Panc1 (cell line): ENCODE measurements around the gene CCDC8. TPM values are rescaled to one million over a fixed set of nuclear protein-coding genes. Genes with fewer than 3 reads are reported as not detected.

Experiments used
- ATAC-seq: fragments of 200-7000 bp; cut with Tn5 transposase; 2 replicates; pipeline ENCODE4 v1.9.1; 2020; ENCODE audit warnings: mild to moderate bottlenecking, moderate library complexity
- BruUV-seq: library from RNA; stranded (reverse); fragments of 400-500 nt; replicated peaks from 2 replicates; lab custom pipeline; 2021; lab: Mats Ljungman, UMichigan
- CTCF ChIA-PET: fragments of 300-600 bp; sonication (Branson Sonifier 250); formaldehyde crosslinking; loops from one replicate; lab custom pipeline; 2022; ENCODE audit warnings: antibody characterized with exemption; lab: Charles Lee
- POLR2A ChIA-PET: fragments of 300-600 bp; sonication (Branson Sonifier 250); formaldehyde crosslinking; loops from one replicate; lab custom pipeline; 2022; ENCODE audit warnings: antibody characterized with exemption; lab: Charles Lee
- DNase-seq: peaks from one replicate; pipeline ENCODE4 v3.0.0-alpha.2; 2010; ENCODE audit warnings: low read depth, low spot score
- H3K27ac ChIP-seq: 2 replicates; pipeline ENCODE4 v1.5.1; 2011; ENCODE audit warnings: mild to moderate bottlenecking, low read length, inconsistent platforms
- H3K27me3 ChIP-seq: fragments of 200-500 bp; sonication (Bioruptor generic); 2 replicates; pipeline ENCODE4 v1.6.0; 2014; ENCODE audit warnings: low read length, inconsistent platforms; ENCODE audit not compliant: control insufficient read depth, insufficient read depth
- H3K36me3 ChIP-seq: fragments of 200-500 bp; sonication (Bioruptor generic); 2 replicates; pipeline ENCODE4 v1.5.1; 2014; ENCODE audit warnings: inconsistent platforms, mild to moderate bottlenecking, low read length, moderate library complexity; ENCODE audit not compliant: control insufficient read depth, insufficient read depth
- H3K4me1 ChIP-seq: 2 replicates; pipeline ENCODE4 v1.5.1; 2011; ENCODE audit warnings: inconsistent platforms, mild to moderate bottlenecking, low read length, moderate library complexity; ENCODE audit not compliant: control insufficient read depth, insufficient read depth
- H3K4me3 ChIP-seq, 2 experiments: 2 replicates each; pipeline ENCODE4 v1.5.1; 2011 to 2012; ENCODE audit warnings: low read depth in 2 of 2, low read length in 2 of 2, mild to moderate bottlenecking in 2 of 2, inconsistent platforms in 1 of 2, moderate library complexity in 1 of 2
- H3K9me3 ChIP-seq: fragments of 200-500 bp; sonication (Bioruptor generic); 2 replicates; pipeline ENCODE4 v1.5.1; 2014; ENCODE audit warnings: low read depth, mild to moderate bottlenecking, inconsistent platforms, low read length, moderate library complexity; ENCODE audit not compliant: control insufficient read depth, insufficient read depth
- POLR2AphosphoS5 ChIP-seq: IDR thresholded peaks from 2 replicates; pipeline ENCODE4 v1.6.1; 2012; ENCODE audit warnings: mild to moderate bottlenecking, low read depth, low read length, moderate library complexity
- SIN3A ChIP-seq: IDR thresholded peaks from 2 replicates; pipeline ENCODE4 v1.6.1; 2012; ENCODE audit warnings: low read depth, mild to moderate bottlenecking, low read length, moderate library complexity, borderline replicate concordance; ENCODE audit not compliant: insufficient read depth
- TCF7L2 ChIP-seq: IDR thresholded peaks from 2 replicates; pipeline ENCODE4 v1.6.1; 2011; ENCODE audit warnings: mild to moderate bottlenecking, low read depth, low read length, inconsistent platforms
- in situ Hi-C: cut with HindIII; loops from 2 replicates; pipeline ENCODE4 v1.10.0; 2016; ENCODE audit warnings: low sequenced_read_pairs, low pct_unique_long_range_greater_than_20kb
- intact Hi-C: fragments of 100-400 bp; cut with micrococcal nuclease; formaldehyde crosslinking; loops from one replicate; pipeline ENCODE4 v1.10.0; 2022; ENCODE audit not compliant: unreplicated experiment
- total RNA-seq: library from RNA; stranded (reverse); gene quantifications from one replicate; pipeline ENCODE4 v1.2.1, GENCODE V29; 2021; ENCODE audit not compliant: unreplicated experiment
- TF ChIP-seq, protein P1 (sequence below): fragments of 450-650 bp; IDR thresholded peaks from 2 replicates; pipeline ENCODE4 v1.5.1; 2017; ENCODE audit warnings: mild to moderate bottlenecking
- TF ChIP-seq, protein P2 (sequence below), 2 experiments: IDR thresholded peaks; 2 replicates each; pipeline ENCODE4 v1.6.1; 2011 to 2012; ENCODE audit warnings: low read depth in 2 of 2, control low read depth in 1 of 2, low read length in 1 of 2, mild to moderate bottlenecking in 1 of 2, moderate library complexity in 1 of 2; ENCODE audit not compliant: insufficient read depth in 1 of 2

The CCDC8 gene
- total RNA-seq, 1 experiment from 2014 or later = 5.4 TPM

DNA sequence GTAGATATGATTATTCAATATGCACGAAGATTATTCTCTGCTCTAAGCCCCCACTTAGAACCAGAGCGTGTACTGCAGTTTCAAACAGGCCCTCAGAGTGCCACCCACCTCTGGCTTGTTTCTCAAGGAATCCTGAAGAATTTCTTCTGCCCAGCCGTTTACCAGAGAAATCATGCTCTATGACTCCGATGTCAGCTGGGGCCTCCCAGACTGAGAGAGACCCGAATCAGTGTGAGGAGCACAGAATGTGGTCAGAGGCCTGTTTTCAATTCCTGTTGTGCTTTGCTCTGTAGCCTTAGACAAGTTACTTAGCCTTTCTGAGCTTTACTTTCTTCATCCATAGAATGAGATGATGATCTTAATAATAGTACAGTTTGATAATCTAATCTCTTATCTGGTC, 9.8 kb upstream of the CCDC8 start:
- in situ Hi-C loops = no loop called here
- ChIA-PET POLR2A (no interaction called here), CTCF (no interaction called here)
- TF ChIP-seq, protein P1, sequence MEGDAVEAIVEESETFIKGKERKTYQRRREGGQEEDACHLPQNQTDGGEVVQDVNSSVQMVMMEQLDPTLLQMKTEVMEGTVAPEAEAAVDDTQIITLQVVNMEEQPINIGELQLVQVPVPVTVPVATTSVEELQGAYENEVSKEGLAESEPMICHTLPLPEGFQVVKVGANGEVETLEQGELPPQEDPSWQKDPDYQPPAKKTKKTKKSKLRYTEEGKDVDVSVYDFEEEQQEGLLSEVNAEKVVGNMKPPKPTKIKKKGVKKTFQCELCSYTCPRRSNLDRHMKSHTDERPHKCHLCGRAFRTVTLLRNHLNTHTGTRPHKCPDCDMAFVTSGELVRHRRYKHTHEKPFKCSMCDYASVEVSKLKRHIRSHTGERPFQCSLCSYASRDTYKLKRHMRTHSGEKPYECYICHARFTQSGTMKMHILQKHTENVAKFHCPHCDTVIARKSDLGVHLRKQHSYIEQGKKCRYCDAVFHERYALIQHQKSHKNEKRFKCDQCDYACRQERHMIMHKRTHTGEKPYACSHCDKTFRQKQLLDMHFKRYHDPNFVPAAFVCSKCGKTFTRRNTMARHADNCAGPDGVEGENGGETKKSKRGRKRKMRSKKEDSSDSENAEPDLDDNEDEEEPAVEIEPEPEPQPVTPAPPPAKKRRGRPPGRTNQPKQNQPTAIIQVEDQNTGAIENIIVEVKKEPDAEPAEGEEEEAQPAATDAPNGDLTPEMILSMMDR = no peak
- no peak for TF ChIP-seq POLR2AphosphoS5
- no peak for TF ChIP-seq SIN3A
- TF ChIP-seq, protein P2, sequence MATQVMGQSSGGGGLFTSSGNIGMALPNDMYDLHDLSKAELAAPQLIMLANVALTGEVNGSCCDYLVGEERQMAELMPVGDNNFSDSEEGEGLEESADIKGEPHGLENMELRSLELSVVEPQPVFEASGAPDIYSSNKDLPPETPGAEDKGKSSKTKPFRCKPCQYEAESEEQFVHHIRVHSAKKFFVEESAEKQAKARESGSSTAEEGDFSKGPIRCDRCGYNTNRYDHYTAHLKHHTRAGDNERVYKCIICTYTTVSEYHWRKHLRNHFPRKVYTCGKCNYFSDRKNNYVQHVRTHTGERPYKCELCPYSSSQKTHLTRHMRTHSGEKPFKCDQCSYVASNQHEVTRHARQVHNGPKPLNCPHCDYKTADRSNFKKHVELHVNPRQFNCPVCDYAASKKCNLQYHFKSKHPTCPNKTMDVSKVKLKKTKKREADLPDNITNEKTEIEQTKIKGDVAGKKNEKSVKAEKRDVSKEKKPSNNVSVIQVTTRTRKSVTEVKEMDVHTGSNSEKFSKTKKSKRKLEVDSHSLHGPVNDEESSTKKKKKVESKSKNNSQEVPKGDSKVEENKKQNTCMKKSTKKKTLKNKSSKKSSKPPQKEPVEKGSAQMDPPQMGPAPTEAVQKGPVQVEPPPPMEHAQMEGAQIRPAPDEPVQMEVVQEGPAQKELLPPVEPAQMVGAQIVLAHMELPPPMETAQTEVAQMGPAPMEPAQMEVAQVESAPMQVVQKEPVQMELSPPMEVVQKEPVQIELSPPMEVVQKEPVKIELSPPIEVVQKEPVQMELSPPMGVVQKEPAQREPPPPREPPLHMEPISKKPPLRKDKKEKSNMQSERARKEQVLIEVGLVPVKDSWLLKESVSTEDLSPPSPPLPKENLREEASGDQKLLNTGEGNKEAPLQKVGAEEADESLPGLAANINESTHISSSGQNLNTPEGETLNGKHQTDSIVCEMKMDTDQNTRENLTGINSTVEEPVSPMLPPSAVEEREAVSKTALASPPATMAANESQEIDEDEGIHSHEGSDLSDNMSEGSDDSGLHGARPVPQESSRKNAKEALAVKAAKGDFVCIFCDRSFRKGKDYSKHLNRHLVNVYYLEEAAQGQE (IDR thresholded peaks at IDR 0.05; ENCODE audit: insufficient read depth in 1 of 2, low read depth in 2 of 2, low read length in 1 of 2) = no peak
- TF ChIP-seq TCF7L2 = no peak
- Histone ChIP-seq H3K4me1 (no peaks in the 10 kb centered on the region; the same call in 1 of the 2 replicates), H3K9me3 (no peaks in the 10 kb centered on the region), H3K36me3 (no peaks in the 10 kb centered on the region), H3K27me3 (no peaks in the 10 kb centered on the region), H3K27ac (no peak overlapping the region), H3K4me3 (no peak overlapping the region)
- intact Hi-C loops = no loop called here
- ATAC-seq = no peak
- no peak for DNase-seq
- no TSS peak for BruUV-seq

DNA sequence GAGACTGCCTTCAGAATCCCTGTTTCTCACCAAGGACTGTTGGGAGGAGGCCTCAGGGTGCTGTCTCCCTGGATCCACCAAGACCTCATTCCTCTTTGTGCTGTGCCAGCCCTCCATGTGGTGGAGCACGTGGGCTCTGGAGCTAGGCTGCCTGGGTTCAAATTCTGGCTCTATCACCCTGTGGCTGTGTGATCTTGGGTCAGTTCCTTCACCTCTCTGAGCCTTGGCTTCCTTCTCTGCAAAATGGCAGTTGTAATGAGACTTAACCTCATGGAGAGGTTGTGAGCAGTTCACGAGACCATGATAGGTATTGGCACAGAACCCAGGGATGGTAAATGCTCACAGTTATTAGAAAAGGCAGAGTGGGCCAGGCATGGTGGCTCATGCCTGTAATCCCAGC, 9.0 kb upstream of the CCDC8 start:
- ChIA-PET POLR2A (no interaction called here), CTCF (interaction anchor here (0.5 kb wide), 1 partner anchor 34 kb away, joined by 5 read pairs; no protein-coding TSS in a partner anchor)
- H3K36me3 ChIP-seq = no peaks in the 10 kb centered on the region
- no peak overlapping the region for H3K4me3 ChIP-seq
- DNase-seq = no peak
- H3K27me3 ChIP-seq = no peaks in the 10 kb centered on the region
- H3K27ac ChIP-seq = no peak overlapping the region
- intact Hi-C loops = no loop called here
- H3K9me3 ChIP-seq = no peaks in the 10 kb centered on the region
- no peaks in the 10 kb centered on the region; the same call in 1 of the 2 replicates for H3K4me1 ChIP-seq
- no TSS peak for BruUV-seq
- in situ Hi-C loops = no loop called here
- TF ChIP-seq POLR2AphosphoS5 (no peak), SIN3A (no peak), TCF7L2 (no peak)
- TF ChIP-seq, protein P2 (IDR thresholded peaks at IDR 0.05; ENCODE audit: insufficient read depth in 1 of 2, low read depth in 2 of 2, low read length in 1 of 2) = no peak
- TF ChIP-seq, protein P1 = no peak
- ATAC-seq = no peak
